GM21786 (cell line): ENCODE data around the gene RMI2.

ENCODE experiments used
- ATAC-seq: cut with Tn5 transposase; IDR thresholded peaks from one replicate; pipeline ENCODE4 v1.9.1; 2021; ENCODE audit not compliant: unreplicated experiment

Gene RMI2

DNA sequence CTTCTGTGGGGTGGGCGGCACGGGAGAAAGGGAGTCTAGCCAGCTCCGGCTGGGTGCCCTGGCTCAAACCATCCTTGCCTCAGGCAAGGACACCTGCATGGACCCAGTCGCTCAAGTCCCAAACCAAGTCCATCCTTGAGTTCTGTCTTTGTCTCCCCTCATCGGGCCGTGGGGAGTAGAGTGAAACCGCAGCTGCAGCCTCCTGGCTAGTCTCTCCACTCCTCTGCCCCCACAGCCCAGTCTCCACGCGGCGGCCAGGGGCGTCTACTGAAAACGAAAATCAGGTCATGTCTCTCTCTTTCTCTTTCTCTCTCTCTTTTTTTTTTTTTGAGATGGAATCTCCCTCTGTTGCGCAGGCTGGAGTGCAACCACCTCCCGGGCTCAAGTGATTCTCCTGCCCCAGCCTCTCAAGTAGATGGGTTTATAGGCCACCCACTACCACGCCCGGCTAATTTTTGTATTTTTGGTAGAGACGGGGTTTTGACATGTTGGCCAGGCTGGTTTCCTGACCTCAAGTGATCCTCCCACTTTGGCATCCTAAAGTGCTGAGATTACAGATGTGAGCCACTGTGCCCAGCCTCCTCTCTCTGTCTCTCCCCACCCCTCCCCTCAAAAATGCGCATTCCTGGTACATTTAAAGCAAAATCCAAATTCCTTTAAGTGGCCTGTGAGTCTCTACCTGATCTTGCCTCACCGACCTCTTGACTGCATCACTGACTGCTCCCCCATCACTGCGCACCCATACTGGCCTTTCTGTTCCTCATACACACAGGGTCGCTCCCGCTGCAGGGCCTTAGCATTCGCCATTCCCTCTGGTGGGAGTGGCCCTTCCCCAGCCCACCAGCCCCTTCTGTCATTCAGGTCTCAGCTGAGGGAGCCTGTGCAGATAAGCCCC, 17.7 kb upstream of the RMI2 start:
- ATAC-seq, result peak; percentile 31

- ATAC-seq, result peak; percentile 67
These were observed 16.8 kb upstream of the RMI2 start for GRCh38 chr16:11328172-11329070.

- ATAC-seq, result no peak
These were observed 16.2 kb upstream of the RMI2 start for GRCh38 chr16:11329071-11329491.

DNA sequence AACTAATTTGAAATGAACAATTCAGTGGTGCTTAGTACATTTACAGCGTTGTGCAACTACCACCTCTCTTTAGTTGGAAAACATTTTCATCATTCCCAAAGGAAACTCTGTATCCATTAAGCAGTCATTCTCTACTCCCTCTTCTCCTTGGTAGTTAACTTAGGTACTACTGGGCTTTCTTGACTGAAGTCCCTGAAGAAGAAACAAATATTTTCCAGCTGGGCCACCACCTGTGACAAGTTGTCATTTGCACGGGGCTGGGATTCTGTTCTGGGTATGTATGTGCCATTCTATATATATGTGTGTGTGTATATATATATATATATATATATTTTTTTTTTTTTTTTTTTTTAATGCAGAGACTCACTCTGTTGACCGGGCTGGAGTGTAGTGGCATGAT, 15.4 kb upstream of the RMI2 start:
- no peak for ATAC-seq

GRCh38 chr16:11330526-11331237, 14.6 kb upstream of the RMI2 start:
- ATAC-seq, result no peak

DNA sequence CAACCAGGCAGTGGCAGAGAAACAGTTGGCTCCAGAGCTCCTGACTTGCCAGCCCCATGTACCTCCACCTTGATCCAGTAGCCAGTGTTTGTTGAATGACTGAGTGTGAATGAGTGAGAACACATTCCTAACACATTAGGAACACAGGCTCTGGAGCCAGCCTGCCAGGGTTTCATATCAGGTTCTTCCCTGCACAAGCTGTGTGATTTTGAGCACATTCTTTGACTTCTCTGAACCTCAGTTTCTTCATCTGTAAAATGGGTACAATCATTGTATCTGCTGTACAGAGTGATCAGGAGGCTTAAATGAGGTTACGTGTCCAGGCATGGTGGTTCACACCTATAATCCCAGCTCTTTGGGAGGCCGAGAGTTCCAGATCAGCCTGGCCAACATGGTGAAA, 13.3 kb upstream of the RMI2 start:
- no peak for ATAC-seq

DNA sequence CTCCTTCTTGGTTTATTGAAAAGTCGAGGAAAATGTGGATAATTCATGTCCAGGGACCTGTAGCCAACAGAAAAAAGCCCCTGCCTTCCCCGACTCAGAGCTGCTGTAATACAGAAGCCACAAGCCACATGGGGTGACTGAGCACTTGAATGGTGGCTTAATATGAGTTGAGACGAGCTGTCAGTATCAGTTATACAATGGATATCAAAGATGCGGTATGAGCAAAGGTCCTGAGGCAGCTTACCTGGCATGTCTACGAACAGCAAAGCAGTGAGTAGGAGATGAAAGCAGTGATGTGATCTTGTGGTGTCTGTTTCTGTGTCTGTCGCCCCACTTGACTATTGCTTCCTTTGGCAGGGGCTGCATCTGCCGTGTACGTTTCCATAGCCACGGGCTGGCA, 12.2 kb upstream of the RMI2 start:
- ATAC-seq, result no peak

DNA sequence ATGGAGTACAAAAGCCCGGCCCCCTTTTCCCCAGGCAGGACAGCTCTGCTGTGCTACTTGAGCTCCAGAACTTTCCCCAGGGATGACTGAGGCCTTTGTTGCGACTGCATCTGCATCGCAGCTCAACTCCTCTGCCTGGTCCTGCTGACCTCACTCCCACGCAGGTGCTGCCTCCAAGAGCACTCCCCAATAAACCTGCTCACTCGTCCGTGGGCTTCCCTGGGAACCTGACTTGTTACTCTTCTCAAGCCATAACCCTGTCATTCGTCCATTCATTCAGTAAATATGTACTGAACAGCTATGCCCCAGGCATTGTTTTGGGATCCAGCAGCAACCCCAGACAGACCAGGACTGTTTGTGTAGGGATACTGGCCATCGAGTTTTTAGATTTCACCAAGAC, 11.6 kb upstream of the RMI2 start:
- no peak for ATAC-seq

DNA sequence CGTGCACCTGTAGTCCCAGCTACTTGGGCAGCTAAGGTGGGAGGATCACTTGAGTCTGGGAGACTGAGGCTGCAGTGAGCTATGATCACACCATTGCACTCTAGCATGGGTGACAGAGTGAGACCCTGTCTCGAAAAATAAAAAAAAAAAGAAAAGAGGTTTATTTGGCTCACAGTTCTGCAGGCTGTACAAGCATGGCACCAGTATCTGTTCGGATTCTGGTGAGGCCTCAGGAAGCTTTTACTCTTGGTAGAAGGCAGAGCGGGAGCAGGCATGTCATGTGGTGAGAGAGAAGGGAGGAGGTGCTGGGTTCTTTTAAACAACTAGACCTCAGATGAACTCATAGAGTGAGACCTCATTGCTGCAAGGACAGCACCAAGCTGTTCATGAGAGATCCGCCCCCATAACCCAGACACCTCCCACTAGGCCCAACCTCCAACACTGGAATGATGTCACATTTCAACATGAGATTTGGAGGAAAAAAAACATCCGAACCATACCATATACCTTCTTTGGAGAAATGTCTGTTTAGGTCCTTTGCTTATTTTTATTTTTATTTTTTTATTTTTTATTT, 10.3 kb upstream of the RMI2 start:
- ATAC-seq, result no peak

DNA sequence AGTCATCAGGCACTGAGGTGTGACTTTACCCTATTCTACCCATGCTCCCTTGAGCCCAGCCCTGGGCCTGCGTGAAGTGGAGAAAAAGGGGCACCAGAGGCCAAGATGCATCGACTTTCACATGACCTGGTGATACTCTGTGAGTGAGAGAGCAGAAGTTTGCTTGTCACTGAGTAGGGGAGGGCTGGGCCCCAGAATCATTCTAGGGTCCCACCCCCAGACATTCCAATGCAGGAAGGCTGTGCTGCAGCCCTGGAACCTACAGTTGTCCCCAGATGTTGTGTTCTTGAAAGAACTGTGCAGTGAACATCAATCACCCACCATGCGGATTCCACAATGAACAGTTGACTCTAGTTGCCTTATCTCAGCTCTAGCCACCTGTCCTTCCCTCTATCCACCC, 6.2 kb upstream of the RMI2 start:
- ATAC-seq, result no peak

DNA sequence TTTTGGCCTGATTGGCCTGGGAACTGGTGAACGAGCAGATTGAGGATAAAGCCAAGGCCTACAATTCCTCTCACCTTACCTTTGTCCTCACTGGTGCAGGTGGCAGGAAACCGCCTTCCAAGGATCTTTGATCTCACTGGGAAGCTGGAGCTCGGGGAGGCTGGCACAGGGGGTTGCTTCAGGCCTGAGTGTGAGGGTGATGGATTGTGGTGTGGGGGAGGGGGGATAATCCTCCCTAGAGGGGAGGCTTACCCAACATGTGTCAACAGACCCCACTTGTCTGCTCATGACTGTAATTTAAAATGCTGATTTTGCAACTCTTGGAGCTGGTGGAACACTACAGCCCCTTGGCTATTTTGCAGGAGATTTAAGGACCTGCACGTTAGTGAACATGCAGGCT, 4.5 kb upstream of the RMI2 start:
- ATAC-seq, result no peak

DNA sequence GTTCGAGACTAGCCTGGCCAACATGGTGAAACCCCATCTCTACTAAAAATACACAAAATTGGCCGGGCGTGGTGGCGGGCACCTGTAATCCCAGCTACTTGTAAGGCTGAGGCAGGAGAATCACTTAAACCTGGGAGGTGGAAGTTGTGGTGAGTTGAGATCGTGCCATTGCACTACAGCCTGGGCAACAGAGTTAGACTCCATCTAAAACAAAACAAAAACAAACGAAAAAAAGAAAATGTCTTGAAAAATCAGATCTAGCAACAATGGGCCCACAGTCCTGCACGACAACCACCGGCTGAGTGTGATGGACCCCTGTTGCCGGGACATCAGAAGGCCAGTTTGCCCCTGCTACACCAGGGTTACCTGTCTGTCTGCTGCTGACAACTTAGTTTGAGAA, 3.9 kb upstream of the RMI2 start:
- ATAC-seq, result no peak

- no peak for ATAC-seq
These were observed 3.0 kb upstream of the RMI2 start for GRCh38 chr16:11342021-11342855.

DNA sequence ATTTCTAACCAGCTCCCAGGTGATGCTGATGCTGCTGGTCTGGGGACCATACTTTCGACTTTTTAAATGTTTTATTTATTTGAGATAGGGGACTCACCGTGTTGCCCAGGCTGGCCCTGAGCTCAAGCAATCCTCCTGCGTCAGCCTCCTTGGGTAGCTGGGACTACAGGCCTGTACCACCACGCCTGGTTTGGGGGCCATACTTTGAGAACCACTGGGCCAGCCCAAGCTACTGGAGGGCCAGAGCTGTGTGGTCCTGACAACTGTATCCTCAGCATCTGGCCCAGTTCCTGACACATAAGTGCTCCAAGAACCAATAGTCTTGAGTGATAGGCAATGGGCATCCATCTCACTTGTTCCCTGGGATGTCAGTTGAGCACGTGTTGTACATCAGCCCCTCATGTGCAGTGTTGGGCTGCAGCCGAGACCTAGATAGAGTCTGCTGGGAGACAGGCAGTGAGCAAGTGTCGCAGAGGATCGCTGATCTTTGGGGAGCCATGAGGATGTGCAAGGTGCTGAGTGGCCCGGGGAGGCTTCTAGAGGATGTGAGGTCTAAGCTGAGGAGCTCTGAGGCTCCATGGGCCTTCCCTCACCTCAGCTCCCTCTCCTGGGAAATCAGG, 1.6 kb downstream of the RMI2 start:
- ATAC-seq, result no peak

DNA sequence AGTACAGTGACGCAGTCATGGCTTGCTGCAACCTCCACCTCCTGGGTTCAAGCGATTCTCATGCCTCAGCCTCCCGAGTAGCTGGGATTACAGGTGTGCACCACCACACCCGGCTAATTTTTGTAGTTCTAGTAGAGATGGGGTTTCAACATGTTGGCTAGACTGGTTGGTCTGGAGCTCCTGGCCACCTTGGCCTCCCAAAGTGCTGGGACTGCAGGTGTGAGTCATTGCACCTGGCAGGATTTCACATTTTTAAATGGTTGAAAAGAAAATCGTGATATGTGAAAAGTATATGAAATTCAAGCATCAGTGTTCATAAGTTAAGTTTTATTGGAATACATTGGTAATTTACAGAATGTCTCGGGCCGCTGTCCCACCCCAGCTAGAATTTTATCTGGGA, 2.6 kb downstream of the RMI2 start:
- ATAC-seq, result no peak

GRCh38 chr16:11348737-11349598, 3.7 kb downstream of the RMI2 start:
- ATAC-seq, result no peak

GRCh38 chr16:11349599-11350276, 4.5 kb downstream of the RMI2 start:
- ATAC-seq, result no peak

DNA sequence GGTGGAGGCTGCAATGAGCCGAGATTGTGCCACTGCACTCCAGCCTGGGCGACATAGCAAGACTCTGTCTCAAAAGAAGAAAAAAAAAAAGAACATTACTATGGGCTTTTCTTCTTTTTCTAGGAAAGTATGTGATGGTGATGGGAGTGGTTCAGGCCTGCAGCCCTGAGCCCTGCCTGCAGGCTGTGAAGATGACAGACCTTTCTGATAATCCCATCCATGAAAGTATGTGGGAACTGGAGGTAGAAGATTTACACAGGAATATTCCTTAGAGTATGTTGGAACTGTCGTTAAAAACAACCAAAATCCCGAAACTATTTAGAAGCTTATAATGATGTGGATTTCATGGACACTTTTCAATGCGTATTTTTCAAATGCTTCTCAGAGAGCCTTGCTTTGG, 5.3 kb downstream of the RMI2 start:
- ATAC-seq, result no peak
